Activated CD8-positive, alpha-beta memory T cell treated with anti-CD3 and anti-CD28 coated beads for 4 hours (primary cell): ENCODE results near the gene ARHGAP26.
A peak's percentile ranks its signal among the peaks of the same experiment; 100 is the strongest.

Source experiments
- DNase-seq, 2 donors: peaks; one replicate each; pipeline ENCODE4 v3.0.0-alpha.2; 2020; ENCODE audit warnings: low read depth in 2 of 2

The ARHGAP26 gene

GRCh38 chr5:142784401-142784955 lies 14.3 kb downstream of the ARHGAP26 start:
- DNase-seq: no peak

- no peak for DNase-seq
These were observed 15.0 kb downstream of the ARHGAP26 start for GRCh38 chr5:142785206-142785605.

- no peak for DNase-seq
These were observed 19.0 kb downstream of the ARHGAP26 start for GRCh38 chr5:142789206-142789605.

GRCh38 chr5:142792012-142792864 lies 22.1 kb downstream of the ARHGAP26 start:
- no peak for DNase-seq

DNA sequence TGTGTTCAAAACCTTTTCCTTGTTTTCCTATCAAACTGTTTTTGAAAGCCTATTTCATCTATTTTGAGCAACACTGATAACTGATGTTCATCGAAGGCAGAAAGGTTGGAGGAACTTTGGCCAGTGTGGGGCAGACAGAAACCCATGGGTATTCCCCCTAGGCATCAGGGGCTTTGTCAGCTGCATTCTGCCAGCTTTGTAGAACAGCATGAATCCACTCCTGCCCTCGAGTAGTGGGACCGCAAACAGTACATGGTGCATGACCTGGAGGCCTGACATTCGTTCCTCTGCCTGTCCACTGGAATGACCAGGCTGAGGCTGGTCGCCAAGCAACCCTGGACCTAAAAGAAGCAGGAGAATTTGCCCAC lies 22.7 kb downstream of the ARHGAP26 start:
- no peak for DNase-seq

GRCh38 chr5:142794537-142794936 lies 24.4 kb downstream of the ARHGAP26 start:
- no peak for DNase-seq

- no peak for DNase-seq
These were observed 25.1 kb downstream of the ARHGAP26 start for GRCh38 chr5:142795251-142795650.

DNA sequence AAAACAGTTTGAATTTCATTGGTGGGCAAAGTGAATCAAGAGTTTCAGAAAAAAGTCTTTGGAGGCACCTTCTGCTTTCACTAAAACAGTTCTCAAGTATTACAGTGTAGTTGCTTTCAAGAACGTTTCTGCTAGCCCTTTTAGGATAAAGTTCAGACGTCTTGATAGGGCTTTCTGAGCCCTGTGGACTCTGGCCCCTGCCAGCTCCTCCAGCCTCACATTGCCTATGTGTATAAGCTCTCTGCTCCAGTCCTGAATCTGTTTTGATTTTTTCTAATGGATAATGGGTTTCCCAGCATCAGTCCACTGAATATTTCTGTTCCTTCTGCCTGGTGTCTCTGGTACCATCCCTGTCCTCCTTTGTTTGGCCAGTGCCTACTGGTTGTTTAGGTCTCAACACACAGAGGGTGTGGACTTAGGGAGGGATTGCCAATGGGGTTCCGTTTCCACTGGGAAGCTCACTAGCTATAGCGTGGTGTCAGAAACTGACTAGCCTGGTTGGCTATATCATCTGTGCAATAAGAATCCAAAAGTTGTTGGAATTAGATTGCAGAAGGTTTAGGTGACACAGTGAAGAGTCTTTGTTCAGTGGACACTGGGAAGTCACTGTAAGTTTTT lies 26.4 kb downstream of the ARHGAP26 start:
- no peak for DNase-seq

GRCh38 chr5:142797420-142797819 lies 27.2 kb downstream of the ARHGAP26 start:
- no peak for DNase-seq

GRCh38 chr5:142798099-142798770 lies 28.1 kb downstream of the ARHGAP26 start:
- no peak for DNase-seq

- DNase-seq: peak; percentile 15 to 28
These were observed 30.8 kb downstream of the ARHGAP26 start for GRCh38 chr5:142800776-142801494.

- DNase-seq: no peak
These were observed 31.3 kb downstream of the ARHGAP26 start for GRCh38 chr5:142801495-142801871.

DNA sequence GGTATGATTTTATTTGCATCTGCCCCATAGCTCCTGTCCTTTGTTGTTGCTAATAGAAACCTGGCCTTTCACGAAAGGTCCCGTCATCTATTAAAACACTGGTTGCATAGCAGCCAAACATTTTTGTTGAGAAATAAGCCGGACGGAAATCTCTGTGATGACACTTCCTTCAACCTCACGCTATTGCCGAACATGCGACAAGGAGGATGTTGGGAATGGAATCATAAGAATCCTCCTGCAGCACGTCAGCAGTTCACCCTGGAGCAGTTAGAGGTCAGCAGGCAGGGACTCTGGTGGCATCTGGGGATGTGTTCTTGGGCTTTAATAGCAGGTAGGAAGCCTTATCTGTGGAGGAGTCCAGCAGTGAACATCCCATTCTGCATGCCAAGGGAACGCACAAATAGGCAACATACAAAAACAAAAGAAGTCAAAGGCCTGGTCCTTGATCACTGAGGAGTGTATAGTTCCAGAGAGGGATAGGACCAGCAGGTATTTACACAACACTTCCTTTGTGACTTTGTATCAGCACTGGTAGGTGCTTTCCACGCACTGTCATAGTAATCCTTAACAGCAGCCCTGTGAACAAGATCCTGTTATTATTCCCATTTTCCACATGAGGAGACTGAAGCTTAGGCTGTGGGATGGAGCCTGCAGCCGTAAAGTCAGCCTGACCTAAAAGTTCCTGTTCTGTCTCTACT lies 33.4 kb downstream of the ARHGAP26 start:
- no peak for DNase-seq

GRCh38 chr5:142805339-142805738 lies 35.2 kb downstream of the ARHGAP26 start:
- no peak for DNase-seq

GRCh38 chr5:142806841-142807267 lies 36.7 kb downstream of the ARHGAP26 start:
- DNase-seq: no peak

DNA sequence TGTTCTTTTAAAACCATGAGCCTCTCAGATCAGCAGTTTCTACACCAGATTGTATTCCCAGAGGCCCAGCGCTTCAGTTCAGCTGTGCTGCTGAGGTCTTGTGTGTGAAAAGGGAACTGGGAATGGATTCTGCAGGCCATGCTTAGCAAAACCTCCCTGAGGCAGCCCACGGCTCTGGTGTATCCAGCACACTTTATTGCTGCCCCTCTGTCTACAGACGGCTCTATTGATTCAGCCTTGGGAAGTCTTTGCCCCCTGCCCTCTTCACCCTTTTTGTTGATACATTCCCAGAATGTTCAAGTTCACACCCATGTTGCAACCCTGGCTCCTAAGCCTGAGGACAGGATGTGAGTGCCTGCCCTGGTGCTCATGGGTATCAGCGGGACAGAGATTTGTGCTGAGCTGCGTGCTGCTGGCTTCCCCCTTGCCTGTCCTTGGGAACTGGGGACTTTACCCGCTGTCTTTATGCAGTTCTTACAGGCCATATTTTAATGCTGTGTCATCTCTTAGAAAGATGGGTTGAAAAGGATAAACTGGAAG lies 37.3 kb downstream of the ARHGAP26 start:
- DNase-seq: no peak

DNA sequence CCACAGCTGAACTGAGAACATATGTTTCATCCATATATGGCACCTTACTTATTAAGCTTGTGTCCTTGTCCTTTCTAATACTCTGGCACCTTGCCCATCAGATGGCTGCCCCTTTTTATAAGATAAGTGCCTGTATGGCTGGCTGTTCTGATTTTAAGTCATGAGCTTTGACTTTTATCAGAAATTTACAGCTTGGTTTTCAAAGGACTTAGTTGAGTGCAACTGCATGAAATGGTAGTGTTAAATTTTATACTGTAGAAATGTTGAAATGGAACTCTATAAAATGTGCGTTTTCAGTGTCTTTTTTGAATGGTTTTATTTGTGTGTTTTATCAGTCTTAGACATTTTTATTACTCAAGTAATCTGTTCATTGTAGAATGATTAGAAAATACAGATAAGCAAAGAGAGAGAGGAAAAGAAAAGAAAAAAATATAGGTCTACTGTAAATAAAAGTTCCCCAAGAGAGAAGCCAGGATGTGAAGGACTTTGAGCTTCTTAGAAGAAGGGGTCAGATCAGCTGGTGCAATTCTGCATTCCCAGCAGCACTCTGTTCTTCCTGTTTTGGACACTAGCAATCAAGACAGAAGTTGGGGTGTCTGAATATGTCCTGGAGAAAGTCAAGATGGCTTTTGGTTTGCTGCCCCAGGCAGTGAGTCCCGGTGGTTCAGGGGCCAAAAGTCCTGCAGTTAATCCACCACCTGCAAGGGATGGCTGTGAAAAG lies 38.9 kb downstream of the ARHGAP26 start:
- no peak for DNase-seq

- no peak for DNase-seq
These were observed 39.9 kb downstream of the ARHGAP26 start for GRCh38 chr5:142810081-142810480.

DNA sequence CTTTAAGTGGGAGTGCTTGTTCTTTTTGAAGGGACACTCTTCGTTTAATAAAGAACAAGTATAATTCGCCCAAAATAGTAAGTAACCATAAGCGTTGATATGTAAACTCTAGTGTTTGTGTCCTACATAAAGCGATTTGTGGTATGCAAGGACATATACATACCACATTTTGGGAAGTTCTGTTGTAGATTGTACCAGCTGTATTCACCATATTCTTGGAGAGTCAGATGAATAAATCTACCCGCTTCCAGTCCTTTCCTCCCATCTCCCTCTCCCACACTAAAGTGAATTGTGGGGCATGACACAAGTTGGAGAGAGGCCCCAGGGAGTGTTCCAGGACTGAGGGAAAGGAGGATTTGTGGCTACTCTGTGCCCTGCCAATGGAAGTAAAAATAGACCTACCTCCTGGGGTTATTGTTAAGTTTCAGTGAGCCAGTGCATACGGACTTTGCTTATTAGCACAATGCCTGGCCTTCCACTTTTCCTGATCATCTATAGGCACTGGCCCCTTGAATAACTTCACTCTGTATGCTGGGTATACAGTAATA lies 40.6 kb downstream of the ARHGAP26 start:
- DNase-seq: no peak
